ENCODE measurements around the gene FGF9.

Gene FGF9

GRCh38 chr13:21675095-21675991 lies 4.5 kb downstream of the FGF9 start:
- no peak for DNase-seq

GRCh38 chr13:21676611-21677021 lies 5.7 kb downstream of the FGF9 start:
- DNase-seq = no peak

DNA sequence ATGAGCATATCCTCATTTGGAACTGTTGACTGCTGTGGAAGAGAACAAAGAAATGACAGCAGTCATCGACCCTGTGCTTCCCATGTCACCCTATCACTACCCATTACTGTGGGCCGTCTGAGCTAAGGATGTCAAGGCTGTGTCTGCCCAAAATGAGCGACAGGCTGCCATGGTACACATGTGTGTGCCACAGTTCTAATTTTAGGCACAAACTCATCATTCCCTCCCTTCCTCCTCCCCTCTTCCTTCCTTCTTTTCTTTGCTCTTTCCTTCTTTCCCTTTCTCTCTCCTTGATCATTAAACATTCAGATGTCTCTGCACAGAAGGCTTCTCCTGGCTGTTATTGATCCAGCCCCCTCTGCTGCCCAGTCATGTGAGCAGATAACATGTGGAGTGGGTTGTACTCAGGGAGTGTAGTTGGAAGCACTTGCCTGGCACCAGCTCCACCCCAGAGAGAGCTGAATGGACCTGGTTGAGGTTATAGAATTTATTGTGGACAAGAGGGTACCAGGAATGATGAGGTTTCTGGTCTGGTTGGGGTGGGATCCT lies 6.3 kb downstream of the FGF9 start:
- DNase-seq = no peak

DNA sequence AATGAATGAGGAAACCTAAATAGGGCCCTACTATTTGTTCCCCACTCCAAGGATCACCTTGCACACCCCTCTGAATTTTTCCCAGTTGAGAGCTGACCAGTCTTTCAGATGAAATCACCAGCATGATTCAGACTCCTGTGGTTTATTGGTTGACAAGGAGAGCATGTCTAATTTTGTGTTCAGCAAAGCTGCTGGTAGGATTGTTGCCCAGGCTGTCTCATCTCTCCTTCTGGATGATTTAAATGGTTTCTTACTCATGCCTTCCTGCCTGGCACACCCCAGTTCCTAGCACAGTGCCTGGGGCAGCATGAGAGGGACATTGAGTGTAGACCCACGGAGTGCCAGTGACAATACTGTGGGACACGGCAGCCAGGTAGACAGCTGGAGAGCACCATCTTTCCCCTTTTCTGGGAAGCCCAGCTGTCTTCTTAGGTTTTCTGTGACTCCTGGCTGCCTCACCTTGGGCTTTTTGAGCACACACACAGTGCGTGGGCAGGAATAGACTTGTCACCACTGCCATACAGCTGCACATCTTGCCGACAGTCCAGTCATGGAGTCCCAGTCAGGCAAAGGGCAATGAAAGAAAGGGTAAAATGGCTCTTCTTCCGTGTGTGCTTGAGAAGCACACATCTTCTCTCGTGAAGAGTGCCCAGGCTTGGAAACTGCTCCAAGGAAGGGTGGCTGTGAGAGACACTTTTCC lies 12.3 kb downstream of the FGF9 start:
- DNase-seq = no peak

- no peak for DNase-seq
Observed at GRCh38 chr13:21684576-21684975, 13.7 kb downstream of the FGF9 start.

- DNase-seq = no peak
Observed at GRCh38 chr13:21685485-21686064, 14.7 kb downstream of the FGF9 start.

DNA sequence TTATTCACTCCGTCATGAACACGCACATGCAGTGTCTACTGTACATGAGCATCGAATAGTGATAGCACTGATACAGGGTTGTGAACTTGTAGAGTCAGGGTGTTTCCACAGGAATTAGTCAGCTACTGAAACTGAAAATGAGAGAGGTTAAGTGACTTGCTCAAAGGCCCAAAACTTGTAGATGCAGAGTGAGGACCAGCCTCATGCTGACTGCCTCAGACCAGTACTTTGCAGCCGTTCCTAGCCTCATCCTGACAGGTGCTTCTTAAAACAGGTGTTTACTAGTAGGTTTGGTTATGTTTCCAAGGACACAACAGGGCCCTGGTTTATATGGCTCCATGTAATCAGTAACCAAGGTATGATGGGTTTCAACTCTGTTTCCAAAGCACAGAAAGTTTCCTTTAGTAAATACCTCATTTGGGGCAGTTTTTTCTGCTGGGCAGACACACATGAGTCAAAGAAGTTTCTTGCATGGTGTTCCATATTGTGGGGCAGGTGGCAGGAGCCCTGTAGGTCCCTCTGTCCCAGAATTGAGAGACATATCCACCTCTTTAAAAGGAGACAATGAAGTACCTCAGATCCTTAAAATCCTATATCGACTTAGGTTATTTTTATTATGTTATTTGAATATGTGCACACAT lies 16.0 kb downstream of the FGF9 start:
- DNase-seq = no peak

DNA sequence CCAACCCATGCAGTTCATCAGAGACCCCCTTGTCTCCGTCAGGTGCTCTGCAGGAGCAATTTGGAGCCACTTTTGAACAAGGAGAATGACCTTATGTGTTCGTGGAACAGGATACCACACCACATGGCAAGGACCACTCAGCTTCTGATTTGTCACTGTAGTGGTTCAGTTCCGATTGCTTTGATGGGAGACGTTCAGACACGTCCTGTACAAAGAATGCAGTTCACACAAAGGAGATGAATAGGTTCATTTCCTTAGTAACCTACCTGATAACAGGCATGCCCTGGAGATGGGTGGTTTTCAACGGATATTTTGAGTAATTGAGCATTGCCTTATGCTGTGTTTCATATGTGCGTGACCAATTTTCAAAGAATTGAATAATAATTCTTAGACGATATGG lies 17.2 kb downstream of the FGF9 start:
- DNase-seq = no peak

DNA sequence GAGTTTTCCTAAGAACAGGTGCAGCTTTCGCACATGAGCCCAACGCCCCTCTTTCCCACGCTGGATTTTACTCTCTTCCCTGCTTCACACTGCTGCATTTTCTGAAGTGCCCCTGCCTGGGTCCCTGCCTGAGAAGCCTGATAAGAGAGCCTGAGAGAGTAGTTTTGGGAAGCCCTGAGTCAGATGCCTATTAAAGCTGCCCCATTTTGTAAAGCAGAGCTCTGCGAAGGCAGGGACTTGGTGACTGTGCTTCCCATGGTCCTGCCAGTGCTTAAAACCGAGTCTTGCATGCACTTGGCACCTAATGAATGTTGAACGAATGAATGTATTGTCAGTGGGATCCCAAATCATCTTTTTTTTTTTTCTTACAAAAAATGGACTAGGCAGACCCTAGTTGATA lies 18.2 kb downstream of the FGF9 start:
- no peak for DNase-seq

GRCh38 chr13:21690955-21691354 lies 20.1 kb downstream of the FGF9 start:
- no peak for DNase-seq

- DNase-seq = no peak
Observed at GRCh38 chr13:21691500-21691899, 20.6 kb downstream of the FGF9 start.

DNA sequence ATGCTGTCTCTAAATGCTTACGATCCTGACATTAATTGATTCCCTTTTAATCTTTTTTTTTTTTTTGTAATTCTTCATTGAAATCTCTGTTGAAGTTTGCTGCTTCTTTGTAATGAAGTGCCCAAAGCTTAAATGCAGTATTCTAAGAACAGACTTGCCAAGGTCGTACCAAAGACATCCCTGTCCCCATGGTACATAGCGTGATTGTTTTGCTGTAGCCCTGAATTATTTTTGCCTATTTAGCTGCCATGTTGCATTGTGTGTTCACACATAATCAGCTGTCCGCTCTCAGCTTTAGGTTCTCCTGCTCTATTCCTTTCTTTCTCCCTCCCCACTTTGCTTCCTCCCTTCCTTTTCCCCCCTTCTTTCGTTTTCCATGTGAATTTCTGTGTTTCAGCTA lies 21.1 kb downstream of the FGF9 start:
- DNase-seq = no peak

DNA sequence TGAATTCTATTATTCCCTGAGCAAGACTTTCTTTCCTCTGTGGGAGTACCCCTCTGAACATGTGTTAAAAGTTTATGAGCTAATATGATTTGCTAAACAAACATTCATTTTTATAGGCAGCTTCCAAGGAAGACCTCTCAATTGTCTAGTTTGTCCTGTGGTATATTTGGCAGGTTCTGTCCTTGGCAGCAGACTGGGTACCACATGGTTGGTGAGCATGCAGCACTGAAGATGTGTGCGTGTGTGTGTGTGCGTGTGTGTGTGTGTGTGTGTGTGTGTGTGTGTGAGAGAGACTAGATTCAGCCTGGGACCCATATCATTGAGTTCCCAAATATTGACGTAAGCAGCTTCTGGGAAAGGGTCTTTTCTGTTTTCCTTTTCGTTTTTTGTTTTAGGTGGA lies 24.0 kb downstream of the FGF9 start:
- no peak for DNase-seq

GRCh38 chr13:21695546-21695945 lies 24.7 kb downstream of the FGF9 start:
- DNase-seq = no peak

DNA sequence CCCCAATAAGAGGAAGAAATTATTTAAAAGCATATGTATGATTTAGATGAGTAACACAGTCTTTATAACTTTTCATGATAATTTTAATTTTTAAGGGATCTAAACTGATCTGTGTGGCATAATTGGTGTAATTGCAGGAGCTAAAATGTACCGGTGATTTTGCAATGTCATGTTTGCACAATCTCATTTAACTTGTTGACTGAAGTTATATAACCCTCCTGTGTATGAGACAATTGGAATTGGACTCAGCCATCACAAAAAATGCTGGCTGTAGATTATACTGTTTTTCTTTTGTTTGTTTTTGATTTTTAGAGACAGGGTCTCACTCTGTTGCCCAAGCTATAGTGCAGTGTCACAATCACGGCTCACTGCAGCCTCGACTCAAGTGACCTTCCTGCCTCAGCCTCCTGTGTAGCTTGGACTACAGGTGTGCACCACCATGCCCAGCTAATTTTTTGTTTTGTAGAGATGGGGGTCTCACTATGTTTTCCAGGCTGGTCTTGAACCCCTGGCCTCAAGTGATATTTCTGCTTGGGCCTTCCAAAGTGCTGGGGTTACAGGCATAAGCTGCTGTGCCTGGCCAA lies 26.1 kb downstream of the FGF9 start:
- DNase-seq = no peak

- no peak for DNase-seq
Observed at GRCh38 chr13:21698817-21699679, 28.2 kb downstream of the FGF9 start.

DNA sequence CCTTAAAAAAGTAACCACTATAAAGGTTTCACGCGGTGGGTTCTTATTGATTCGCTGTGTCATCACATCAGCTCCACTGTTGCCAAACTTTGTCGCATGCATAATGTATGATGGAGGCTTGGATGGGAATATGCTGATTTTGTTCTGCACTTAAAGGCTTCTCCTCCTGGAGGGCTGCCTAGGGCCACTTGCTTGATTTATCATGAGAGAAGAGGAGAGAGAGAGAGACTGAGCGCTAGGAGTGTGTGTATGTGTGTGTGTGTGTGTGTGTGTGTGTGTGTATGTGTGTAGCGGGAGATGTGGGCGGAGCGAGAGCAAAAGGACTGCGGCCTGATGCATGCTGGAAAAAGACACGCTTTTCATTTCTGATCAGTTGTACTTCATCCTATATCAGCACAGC lies 30.6 kb downstream of the FGF9 start:
- no peak for DNase-seq

DNA sequence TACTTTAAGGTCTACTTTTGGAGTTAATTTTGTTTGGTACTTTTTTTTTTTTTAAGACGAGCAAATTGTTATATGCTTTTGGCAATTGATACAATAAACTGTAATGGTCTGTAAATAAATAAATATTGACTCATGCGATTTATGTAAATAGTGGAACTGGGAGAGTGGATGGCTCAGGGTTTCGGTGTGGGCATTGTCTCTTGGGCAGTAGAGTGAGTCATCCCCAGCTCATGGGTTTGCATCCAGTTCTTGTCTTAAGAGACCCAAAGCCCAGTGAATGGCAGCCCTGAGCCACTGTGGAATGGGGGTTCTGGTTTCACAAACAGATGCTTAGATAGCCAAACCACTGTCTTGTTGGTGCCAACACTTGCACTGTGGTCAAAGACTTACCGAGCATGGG lies 33.0 kb downstream of the FGF9 start:
- no peak for DNase-seq

- no peak for DNase-seq
Observed at GRCh38 chr13:21707586-21707985, 36.7 kb downstream of the FGF9 start.

DNA sequence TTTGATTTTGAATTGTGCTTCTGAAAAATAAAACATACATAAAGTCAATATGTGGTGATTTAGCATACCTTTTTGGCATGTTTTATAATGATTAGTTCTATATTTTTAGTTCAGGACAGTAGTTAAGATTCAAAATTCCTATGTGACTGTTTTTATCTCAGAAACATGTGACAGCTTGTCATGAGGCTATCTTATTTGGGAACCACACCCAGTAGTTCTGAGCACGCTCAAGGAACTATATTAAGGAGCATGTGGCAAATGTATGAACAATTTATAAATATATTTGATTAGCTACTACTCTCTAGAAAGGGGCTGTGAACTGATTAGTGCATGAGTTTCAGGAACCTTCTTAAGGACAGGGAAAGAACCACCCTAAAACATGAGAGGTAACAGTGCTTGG lies 38.8 kb downstream of the FGF9 start:
- DNase-seq = no peak

DNA sequence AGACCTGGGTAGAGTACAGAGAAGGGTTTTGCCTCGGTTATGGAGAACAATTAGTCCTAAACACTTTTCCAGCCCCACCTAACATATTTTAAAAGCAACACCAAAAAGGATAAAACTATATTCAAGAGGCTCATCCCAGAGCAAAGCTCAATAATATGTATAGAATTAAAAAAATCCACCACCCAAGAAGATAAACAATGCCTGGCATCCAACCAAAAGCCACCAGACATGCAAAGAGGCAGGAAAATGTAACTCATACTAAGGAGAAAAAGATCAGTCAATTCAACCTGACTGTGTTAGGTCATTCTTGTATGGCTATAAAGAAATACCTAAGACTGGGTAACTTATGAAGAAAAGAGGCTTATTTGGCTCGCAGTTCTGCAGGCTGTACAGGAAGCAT lies 39.3 kb downstream of the FGF9 start:
- DNase-seq = no peak

DNA sequence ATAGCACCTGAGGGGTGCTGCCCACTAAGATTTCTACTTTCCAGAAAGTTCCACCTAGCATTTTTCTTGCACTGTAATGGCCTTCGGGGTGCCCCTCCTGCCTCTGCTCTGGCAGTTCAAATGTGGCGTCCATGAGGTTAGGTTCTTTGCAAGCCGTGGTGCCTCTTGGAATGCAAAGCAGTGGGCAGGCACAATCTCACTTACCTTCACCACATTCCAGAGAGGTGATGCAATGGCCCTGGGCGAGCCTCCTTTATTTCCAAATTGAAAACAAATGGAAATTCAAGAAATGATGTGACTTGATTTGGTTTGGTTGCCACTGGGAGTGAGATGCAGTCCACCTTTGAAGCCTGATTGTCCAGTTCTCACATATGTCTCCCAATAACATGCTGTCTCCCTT lies 46.9 kb downstream of the FGF9 start:
- DNase-seq = no peak
